Osteoblast (primary cell): Measurements from ENCODE around the gene ADAM12. TPM values are rescaled to one million over a fixed set of nuclear protein-coding genes. Genes with fewer than 3 reads are reported as not detected.

ENCODE experiments used
- DNase-seq: peaks from one replicate; pipeline ENCODE4 v3.0.0; 2011; ENCODE audit warnings: low spot score, mixed read lengths; ENCODE audit not compliant: insufficient read length; ENCODE audit errors: missing footprints
- H2AFZ ChIP-seq: 2 replicates; pipeline ENCODE4 v1.6.0; 2011; ENCODE audit warnings: mild to moderate bottlenecking, low read length
- H3K27ac ChIP-seq: 2 replicates; pipeline ENCODE4 v1.5.1; 2011; ENCODE audit warnings: mild to moderate bottlenecking, low read depth, low read length, moderate library complexity
- H3K27me3 ChIP-seq: 2 replicates; pipeline ENCODE4 v1.6.0; 2012; ENCODE audit warnings: mild to moderate bottlenecking, control low read depth, inconsistent platforms, low read length, moderate library complexity; ENCODE audit not compliant: insufficient read depth
- H3K36me3 ChIP-seq: 2 replicates; pipeline ENCODE4 v1.5.1; 2011; ENCODE audit warnings: mild to moderate bottlenecking, low read length, control low read depth, moderate library complexity; ENCODE audit not compliant: insufficient read depth
- H3K4me1 ChIP-seq: 2 replicates; pipeline ENCODE4 v1.5.1; 2011; ENCODE audit warnings: mild to moderate bottlenecking, low read length, control low read depth, moderate library complexity; ENCODE audit not compliant: insufficient read depth
- H3K4me2 ChIP-seq: 2 replicates; pipeline ENCODE4 v1.6.0; 2011; ENCODE audit warnings: mild to moderate bottlenecking, low read length; ENCODE audit not compliant: insufficient read depth
- H3K4me3 ChIP-seq: fragments of 200-600 bp; sonication (generic); 3 replicates; pipeline ENCODE4 v1.5.1; 2012; ENCODE audit warnings: mild to moderate bottlenecking, low read length, inconsistent platforms; ENCODE audit not compliant: insufficient read depth
- H3K79me2 ChIP-seq: 2 replicates; pipeline ENCODE4 v1.6.0; 2012; ENCODE audit warnings: mild to moderate bottlenecking, low read length, control low read depth, inconsistent platforms; ENCODE audit not compliant: insufficient read depth
- H3K9me3 ChIP-seq: 2 replicates; pipeline ENCODE4 v1.5.1; 2011; ENCODE audit warnings: low read depth, low read length, control low read depth
- H4K20me1 ChIP-seq: 2 replicates; pipeline ENCODE4 v1.6.0; 2012; ENCODE audit warnings: mild to moderate bottlenecking, low read length, control low read depth; ENCODE audit not compliant: insufficient read depth
- total RNA-seq: library from RNA; depleted of rRNA; stranded (reverse); fragments of >200 nt; gene quantifications from 2 replicates; pipeline ENCODE4 v1.2.3, GENCODE V29; 2012
- TF ChIP-seq, protein P1 (sequence below): IDR thresholded peaks from 2 replicates; pipeline ENCODE4 v1.5.1; 2011; ENCODE audit warnings: mild to moderate bottlenecking, low read depth, low read length, moderate library complexity; ENCODE audit errors: extremely low read depth

The ADAM12 gene
- total RNA-seq, 1 donor: 345 TPM

- DNase-seq: no peak
- Histone ChIP-seq H3K4me2 (no peak overlapping the region), H4K20me1 (no peaks in the 10 kb centered on the region), H3K4me1 (peaks cover 13% of the 10 kb centered on the region), H3K9me3 (no peaks in the 10 kb centered on the region), H3K79me2 (no peaks in the 10 kb centered on the region), H3K27me3 (no peaks in the 10 kb centered on the region), H3K4me3 (no peak overlapping the region), H3K36me3 (peaks cover 38% of the 10 kb centered on the region), H3K27ac (no peak overlapping the region), H2AFZ (no peak overlapping the region)
- TF ChIP-seq, protein P1, sequence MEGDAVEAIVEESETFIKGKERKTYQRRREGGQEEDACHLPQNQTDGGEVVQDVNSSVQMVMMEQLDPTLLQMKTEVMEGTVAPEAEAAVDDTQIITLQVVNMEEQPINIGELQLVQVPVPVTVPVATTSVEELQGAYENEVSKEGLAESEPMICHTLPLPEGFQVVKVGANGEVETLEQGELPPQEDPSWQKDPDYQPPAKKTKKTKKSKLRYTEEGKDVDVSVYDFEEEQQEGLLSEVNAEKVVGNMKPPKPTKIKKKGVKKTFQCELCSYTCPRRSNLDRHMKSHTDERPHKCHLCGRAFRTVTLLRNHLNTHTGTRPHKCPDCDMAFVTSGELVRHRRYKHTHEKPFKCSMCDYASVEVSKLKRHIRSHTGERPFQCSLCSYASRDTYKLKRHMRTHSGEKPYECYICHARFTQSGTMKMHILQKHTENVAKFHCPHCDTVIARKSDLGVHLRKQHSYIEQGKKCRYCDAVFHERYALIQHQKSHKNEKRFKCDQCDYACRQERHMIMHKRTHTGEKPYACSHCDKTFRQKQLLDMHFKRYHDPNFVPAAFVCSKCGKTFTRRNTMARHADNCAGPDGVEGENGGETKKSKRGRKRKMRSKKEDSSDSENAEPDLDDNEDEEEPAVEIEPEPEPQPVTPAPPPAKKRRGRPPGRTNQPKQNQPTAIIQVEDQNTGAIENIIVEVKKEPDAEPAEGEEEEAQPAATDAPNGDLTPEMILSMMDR: no peak
Observed at GRCh38 chr10:126126866-126127265, 261.4 kb downstream of the ADAM12 start.

DNA sequence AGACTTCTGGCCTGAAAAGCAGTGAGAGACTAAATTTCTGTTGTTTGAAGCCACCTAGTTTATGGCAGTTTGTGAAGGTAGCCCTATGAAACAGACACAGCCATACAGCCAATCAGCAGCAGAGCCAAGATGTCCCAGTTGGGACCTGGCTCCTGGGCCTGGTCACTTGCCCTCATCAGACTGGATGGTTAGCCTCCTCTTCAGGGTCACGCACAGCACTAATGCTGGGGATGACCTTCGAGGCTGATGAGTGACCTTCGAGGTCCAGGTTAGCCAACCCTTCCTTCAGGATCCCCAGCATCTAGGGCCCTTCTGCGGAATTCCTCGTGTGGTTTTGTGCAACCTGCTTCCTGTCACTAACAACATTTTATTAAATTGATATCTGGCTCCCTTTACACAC, 262.3 kb downstream of the ADAM12 start:
- Histone ChIP-seq H3K4me1 (peaks cover 6% of the 10 kb centered on the region), H3K4me2 (no peak overlapping the region), H3K4me3 (no peak overlapping the region), H3K27ac (no peak overlapping the region), H3K79me2 (no peaks in the 10 kb centered on the region), H3K36me3 (peaks cover 40% of the 10 kb centered on the region), H2AFZ (no peak overlapping the region), H3K9me3 (no peaks in the 10 kb centered on the region), H3K27me3 (no peaks in the 10 kb centered on the region), H4K20me1 (no peaks in the 10 kb centered on the region)
- no peak for DNase-seq
- TF ChIP-seq, protein P1: no peak

DNA sequence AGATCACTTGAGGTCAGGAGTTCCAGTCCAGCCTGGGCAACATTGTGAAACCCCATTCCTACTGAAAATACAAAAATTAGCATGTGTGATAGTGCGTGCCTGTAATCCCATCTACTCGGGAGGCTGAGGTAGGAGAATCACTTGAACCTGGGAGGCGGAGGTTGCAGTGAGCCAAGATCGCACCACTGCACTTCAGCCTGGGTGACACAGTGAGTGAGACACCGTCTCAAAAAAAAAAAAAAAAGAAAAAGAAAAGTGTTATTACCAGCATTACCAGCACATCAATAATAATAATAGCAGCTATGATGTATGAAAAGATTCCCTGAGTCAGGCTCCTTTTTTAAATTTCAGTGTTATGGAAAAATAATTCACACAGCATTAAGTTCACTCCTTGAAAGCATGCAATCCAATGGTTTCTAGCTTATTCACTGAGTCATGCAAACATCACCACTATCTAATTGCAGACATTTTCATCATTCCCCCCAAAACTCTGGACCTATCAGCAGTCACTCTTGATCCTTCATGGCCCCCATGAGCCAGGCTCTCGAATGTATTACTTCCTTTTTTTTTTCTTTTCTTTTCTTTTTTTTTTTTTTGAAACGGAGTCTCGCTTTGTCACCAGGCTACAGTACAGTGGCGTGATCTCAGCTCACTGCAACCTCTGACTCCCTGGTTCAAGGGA, 263.5 kb downstream of the ADAM12 start:
- Histone ChIP-seq H4K20me1 (no peaks in the 10 kb centered on the region), H3K9me3 (no peaks in the 10 kb centered on the region), H3K79me2 (no peaks in the 10 kb centered on the region), H3K4me2 (no peak overlapping the region), H2AFZ (no peak overlapping the region), H3K27me3 (no peaks in the 10 kb centered on the region), H3K4me3 (no peak overlapping the region), H3K4me1 (peaks cover 5% of the 10 kb centered on the region), H3K36me3 (peaks cover 39% of the 10 kb centered on the region), H3K27ac (peak overlapping the region; percentile 54)
- TF ChIP-seq, protein P1: no peak
- peak; percentile 78 for DNase-seq

GRCh38 chr10:126124046-126124445, 264.2 kb downstream of the ADAM12 start:
- DNase-seq: no peak
- TF ChIP-seq, protein P1: no peak
- Histone ChIP-seq H3K27ac (peak overlapping the region; percentile 54), H3K79me2 (no peaks in the 10 kb centered on the region), H3K4me3 (no peak overlapping the region), H4K20me1 (no peaks in the 10 kb centered on the region), H3K27me3 (no peaks in the 10 kb centered on the region), H3K4me2 (no peak overlapping the region), H3K36me3 (peaks cover 32% of the 10 kb centered on the region), H3K9me3 (no peaks in the 10 kb centered on the region), H2AFZ (no peak overlapping the region), H3K4me1 (peaks cover 8% of the 10 kb centered on the region)
